Type B pancreatic cell (in vitro differentiated cells): Measurements from ENCODE around the gene NEGR1. TPM values are rescaled to one million over a fixed set of nuclear protein-coding genes. Genes with fewer than 3 reads are reported as not detected.

Source experiments
- DNase-seq: peaks from one replicate; pipeline ENCODE4 v3.0.0; 2021; ENCODE audit warnings: mixed read lengths; ENCODE audit not compliant: unreplicated experiment; ENCODE audit errors: extremely low spot score
- H3K27ac Mint-ChIP-seq: 2 replicates; pipeline ENCODE4 v1.8.0; 2021; ENCODE audit warnings: mild to moderate bottlenecking, mixed read lengths
- H3K27me3 Mint-ChIP-seq: 2 replicates; pipeline ENCODE4 v1.8.0; 2021; ENCODE audit warnings: mixed read lengths
- H3K36me3 Mint-ChIP-seq: 2 replicates; pipeline ENCODE4 v1.8.0; 2021; ENCODE audit warnings: mixed read lengths
- H3K4me1 Mint-ChIP-seq: one replicate; pipeline ENCODE4 v1.8.0; 2021; ENCODE audit warnings: mixed read lengths; ENCODE audit not compliant: unreplicated experiment
- H3K4me3 Mint-ChIP-seq: 2 replicates; pipeline ENCODE4 v1.8.0; 2021; ENCODE audit warnings: mild to moderate bottlenecking, mixed read lengths
- H3K9me3 Mint-ChIP-seq: 2 replicates; pipeline ENCODE4 v1.8.0; 2021; ENCODE audit warnings: mixed read lengths
- total RNA-seq: library from RNA; stranded (reverse); gene quantifications from 2 replicates; pipeline ENCODE4 v1.2.1, GENCODE V29; 2021; ENCODE audit warnings: low replicate concordance
- TF ChIP-seq, protein P1 (sequence below): fragments of 200-600 bp; sonication (generic); conservative IDR thresholded peaks from 2 replicates; pipeline ENCODE4 v1.5.0; 2021; ENCODE audit warnings: antibody characterized with exemption, mild to moderate bottlenecking

The NEGR1 gene
- total RNA-seq, 1 donor from 2014 or later = 22.5 TPM

DNA sequence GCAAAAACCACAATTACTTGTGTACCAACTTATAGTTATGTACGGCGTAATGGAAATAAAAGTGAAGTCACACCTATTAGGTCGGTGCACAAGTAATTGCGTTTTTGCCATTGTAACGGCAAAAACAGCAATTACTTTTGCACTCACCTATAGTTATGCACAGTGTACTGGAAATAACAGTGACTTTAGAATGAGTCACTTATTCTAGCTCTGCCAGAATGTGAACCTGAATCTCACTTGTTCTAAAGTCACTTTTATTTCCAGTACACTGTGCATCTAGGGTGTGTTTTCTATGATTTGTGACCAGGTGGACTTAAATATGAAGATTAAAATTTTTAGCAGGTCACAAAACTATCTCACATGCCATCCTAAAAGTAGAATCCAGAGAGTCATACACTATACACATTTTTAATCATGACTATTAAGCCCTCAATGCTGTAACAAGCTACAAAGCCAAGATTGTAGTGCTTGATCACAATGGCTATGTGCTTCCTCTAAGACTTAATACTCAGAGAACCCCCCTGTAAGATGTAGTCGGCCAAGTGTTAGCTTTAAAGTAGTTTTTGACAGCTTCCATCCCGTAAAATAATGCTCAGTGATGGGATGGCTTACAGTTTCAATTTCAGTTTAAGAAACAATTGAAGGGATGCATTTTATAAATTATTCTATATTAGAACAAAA is 218.8 kb downstream of the NEGR1 start:
- Mint-ChIP-seq H3K27me3 (no peaks in the 10 kb centered on the region), H3K27ac (no peak overlapping the region), H3K4me1 (no peaks in the 10 kb centered on the region), H3K9me3 (no peaks in the 10 kb centered on the region), H3K4me3 (no peak overlapping the region), H3K36me3 (no peaks in the 10 kb centered on the region)
- DNase-seq = no peak
- TF ChIP-seq, protein P1, sequence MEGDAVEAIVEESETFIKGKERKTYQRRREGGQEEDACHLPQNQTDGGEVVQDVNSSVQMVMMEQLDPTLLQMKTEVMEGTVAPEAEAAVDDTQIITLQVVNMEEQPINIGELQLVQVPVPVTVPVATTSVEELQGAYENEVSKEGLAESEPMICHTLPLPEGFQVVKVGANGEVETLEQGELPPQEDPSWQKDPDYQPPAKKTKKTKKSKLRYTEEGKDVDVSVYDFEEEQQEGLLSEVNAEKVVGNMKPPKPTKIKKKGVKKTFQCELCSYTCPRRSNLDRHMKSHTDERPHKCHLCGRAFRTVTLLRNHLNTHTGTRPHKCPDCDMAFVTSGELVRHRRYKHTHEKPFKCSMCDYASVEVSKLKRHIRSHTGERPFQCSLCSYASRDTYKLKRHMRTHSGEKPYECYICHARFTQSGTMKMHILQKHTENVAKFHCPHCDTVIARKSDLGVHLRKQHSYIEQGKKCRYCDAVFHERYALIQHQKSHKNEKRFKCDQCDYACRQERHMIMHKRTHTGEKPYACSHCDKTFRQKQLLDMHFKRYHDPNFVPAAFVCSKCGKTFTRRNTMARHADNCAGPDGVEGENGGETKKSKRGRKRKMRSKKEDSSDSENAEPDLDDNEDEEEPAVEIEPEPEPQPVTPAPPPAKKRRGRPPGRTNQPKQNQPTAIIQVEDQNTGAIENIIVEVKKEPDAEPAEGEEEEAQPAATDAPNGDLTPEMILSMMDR = no peak

DNA sequence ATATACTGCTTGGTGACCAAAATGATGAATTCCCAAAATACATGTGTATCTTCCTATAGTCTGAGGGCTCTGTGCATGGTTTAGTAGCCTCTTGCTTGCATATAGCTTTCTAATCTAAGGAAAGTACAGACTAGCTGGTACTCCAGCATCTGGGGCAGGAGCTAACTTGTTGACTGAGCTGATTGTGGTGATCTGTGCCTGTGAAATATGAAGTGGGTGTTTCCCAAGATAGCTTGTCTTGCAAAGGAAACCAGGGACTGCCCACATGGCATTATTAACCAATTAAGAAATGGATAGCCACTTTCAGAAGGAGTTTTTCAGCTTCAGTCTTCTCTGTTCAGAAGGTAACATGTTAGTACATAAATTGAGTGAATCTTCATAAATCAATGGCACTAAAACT is 219.8 kb downstream of the NEGR1 start:
- Mint-ChIP-seq H3K27me3 (no peaks in the 10 kb centered on the region), H3K9me3 (no peaks in the 10 kb centered on the region), H3K4me1 (no peaks in the 10 kb centered on the region), H3K36me3 (no peaks in the 10 kb centered on the region), H3K27ac (no peak overlapping the region), H3K4me3 (no peak overlapping the region)
- TF ChIP-seq, protein P1 = no peak
- no peak for DNase-seq

DNA sequence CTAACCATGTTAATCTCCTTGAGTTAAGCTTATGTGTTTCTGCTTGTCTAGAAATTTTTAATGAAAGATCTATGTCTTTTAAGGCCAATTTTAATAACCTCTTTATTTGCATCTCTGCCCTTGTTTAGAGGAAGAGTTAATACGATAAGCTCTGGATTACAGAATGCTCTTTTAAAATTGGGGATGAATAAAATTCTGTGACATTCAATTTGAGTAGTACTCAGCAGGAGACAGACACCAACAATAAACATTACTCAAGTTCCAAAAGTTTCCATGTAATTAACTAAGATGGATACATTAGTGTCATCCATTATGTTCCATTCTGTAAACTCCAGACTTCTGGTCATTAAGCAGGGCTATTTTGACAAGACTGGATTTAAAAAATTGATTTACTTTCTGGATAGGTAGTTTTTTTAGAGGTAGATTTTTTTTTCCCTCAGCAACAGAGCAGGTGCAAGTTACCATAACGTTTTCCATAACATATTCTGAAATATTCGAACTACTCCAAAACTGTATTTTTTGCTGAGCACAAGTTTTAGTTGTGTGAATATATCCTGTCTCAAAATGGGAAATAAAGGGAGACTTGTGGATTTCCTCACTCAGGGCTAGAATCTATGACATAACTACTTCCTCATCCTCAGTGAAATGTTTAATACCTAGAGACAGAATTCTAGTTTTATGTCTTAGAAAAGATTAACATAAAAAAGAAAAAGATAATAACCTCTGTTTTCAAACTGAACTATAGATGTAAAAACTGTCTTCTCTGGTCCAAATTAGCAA is 221.7 kb downstream of the NEGR1 start:
- no peak for DNase-seq
- Mint-ChIP-seq H3K36me3 (no peaks in the 10 kb centered on the region), H3K9me3 (no peaks in the 10 kb centered on the region), H3K4me3 (no peak overlapping the region), H3K4me1 (no peaks in the 10 kb centered on the region), H3K27me3 (no peaks in the 10 kb centered on the region), H3K27ac (no peak overlapping the region)
- TF ChIP-seq, protein P1 = no peak

DNA sequence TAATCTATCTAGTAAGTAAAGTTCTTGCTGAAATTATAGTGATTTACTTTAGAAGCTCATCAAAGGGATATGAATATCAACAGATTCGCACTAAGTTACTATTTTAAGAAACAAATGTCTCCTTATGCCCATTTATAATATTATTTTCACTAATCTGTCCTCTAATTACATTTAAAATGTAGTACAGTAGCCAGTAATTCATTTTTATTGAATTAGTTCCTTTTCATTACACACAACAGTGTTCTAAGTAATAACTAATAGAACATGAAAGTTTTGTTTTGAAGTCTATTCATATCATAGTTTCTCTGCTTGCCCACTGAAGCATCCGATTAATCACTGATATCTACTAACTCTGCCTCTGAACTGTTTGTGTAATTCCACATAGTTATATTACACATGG is 225.8 kb downstream of the NEGR1 start:
- H3K9me3 Mint-ChIP-seq = no peaks in the 10 kb centered on the region
- H3K4me3 Mint-ChIP-seq = no peak overlapping the region
- no peak overlapping the region for H3K27ac Mint-ChIP-seq
- TF ChIP-seq, protein P1 = no peak
- no peaks in the 10 kb centered on the region for H3K36me3 Mint-ChIP-seq
- no peaks in the 10 kb centered on the region for H3K27me3 Mint-ChIP-seq
- no peak for DNase-seq
- H3K4me1 Mint-ChIP-seq = no peaks in the 10 kb centered on the region

DNA sequence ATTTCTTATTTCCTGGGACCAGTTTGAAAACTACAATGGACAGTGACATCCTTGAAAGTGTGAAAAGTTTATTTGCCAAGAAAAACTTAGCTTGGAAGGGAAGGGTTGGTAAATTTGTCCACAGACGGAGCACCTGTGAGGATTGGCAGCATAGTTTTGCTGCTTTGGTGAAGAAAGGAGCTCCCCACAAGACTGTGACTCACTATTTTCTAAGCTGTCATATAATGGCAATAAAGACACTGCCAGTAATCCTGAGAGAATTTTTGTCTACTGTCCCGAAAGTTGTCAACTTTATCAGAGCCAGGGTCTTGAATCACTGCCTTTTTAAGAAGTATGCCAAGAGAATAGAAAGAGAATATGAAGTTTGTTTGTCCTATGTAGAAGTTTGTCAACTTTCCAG is 230.8 kb downstream of the NEGR1 start:
- no peaks in the 10 kb centered on the region for H3K27me3 Mint-ChIP-seq
- no peak for DNase-seq
- no peaks in the 10 kb centered on the region for H3K36me3 Mint-ChIP-seq
- no peak overlapping the region for H3K4me3 Mint-ChIP-seq
- TF ChIP-seq, protein P1 = no peak
- H3K9me3 Mint-ChIP-seq = no peaks in the 10 kb centered on the region
- H3K27ac Mint-ChIP-seq = no peak overlapping the region
- no peaks in the 10 kb centered on the region for H3K4me1 Mint-ChIP-seq
